Calu3 (cell line): ENCODE results near the gene EXD3. TPM values are rescaled to one million over a fixed set of nuclear protein-coding genes. Genes with fewer than 3 reads are reported as not detected.
"Not testable (repeated sequence)": the region's sequence is repeated elsewhere in the genome, so short reads cannot be mapped to it uniquely, and the experiment has no call there.

Experiments used
- BruUV-seq: library from RNA; stranded (reverse); fragments of 400-500 nt; replicated peaks from 2 replicates; lab custom pipeline; 2021; lab: Mats Ljungman, UMichigan
- CTCF ChIA-PET: fragments of 300-600 bp; sonication (Branson Sonifier 250); formaldehyde crosslinking; loops from one replicate; lab custom pipeline; 2022; ENCODE audit warnings: antibody characterized with exemption; lab: Charles Lee
- DNase-seq: peaks from one replicate; pipeline ENCODE4 v3.0.0; 2022
- H3K27ac Mint-ChIP-seq: one replicate; pipeline ENCODE4 v1.8.0; 2022; ENCODE audit warnings: mixed read lengths; ENCODE audit not compliant: unreplicated experiment
- H3K27me3 Mint-ChIP-seq: one replicate; pipeline ENCODE4 v1.8.0; 2022; ENCODE audit warnings: mixed read lengths; ENCODE audit not compliant: unreplicated experiment
- H3K36me3 Mint-ChIP-seq: one replicate; pipeline ENCODE4 v1.8.0; 2022; ENCODE audit warnings: mild to moderate bottlenecking, moderate library complexity, mixed read lengths; ENCODE audit not compliant: insufficient read depth, unreplicated experiment
- H3K4me1 Mint-ChIP-seq: one replicate; pipeline ENCODE4 v1.8.0; 2022; ENCODE audit warnings: mild to moderate bottlenecking, low read depth, mixed read lengths; ENCODE audit not compliant: unreplicated experiment
- H3K4me3 Mint-ChIP-seq: one replicate; pipeline ENCODE4 v1.8.0; 2022; ENCODE audit warnings: mild to moderate bottlenecking, low read depth, moderate library complexity, mixed read lengths; ENCODE audit not compliant: unreplicated experiment
- H3K9me3 Mint-ChIP-seq: one replicate; pipeline ENCODE4 v1.8.0; 2022; ENCODE audit warnings: low read depth, mixed read lengths; ENCODE audit not compliant: unreplicated experiment
- intact Hi-C: fragments of 100-400 bp; cut with micrococcal nuclease; formaldehyde crosslinking; loops from one replicate; pipeline ENCODE4 v1.10.0; 2022; ENCODE audit not compliant: unreplicated experiment
- total RNA-seq: library from RNA; stranded (reverse); gene quantifications from 2 replicates; pipeline ENCODE4 v1.2.3, GENCODE V29; 2022
- TF ChIP-seq, protein P1 (sequence below): fragments of 200-600 bp; IDR thresholded peaks from one replicate; pipeline ENCODE4 v1.8.0; 2022; ENCODE audit warnings: antibody characterized with exemption; ENCODE audit not compliant: unreplicated experiment

EXD3 gene
- total RNA-seq, 1 experiment from 2014 or later = 13.2 TPM

DNA sequence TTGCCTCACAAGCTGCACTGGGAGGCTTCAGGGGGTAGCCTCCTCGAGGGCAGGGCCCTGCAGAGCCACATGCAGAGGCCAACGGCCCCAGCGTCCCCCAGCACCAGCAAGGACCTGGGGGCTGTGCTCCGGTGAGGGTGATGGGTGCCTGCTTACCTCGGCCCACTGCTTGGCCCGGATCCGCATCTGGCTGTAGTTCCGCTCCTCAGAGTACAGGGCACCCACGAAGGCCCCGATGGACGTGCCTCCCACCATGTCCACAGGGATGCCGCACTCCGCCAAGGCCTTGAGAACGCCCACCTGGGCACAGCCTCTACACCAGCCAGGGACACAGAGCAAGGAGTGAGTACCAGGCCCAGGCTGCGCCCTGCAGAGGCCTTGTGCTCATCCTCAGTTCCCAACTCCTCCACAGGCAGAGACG lies 44.2 kb upstream of the EXD3 start:
- no peaks in the 10 kb centered on the region for H3K4me1 Mint-ChIP-seq
- DNase-seq = no peak
- no peak overlapping the region for H3K4me3 Mint-ChIP-seq
- intact Hi-C loops = no loop called here
- no peak overlapping the region for H3K27ac Mint-ChIP-seq
- TF ChIP-seq, protein P1, sequence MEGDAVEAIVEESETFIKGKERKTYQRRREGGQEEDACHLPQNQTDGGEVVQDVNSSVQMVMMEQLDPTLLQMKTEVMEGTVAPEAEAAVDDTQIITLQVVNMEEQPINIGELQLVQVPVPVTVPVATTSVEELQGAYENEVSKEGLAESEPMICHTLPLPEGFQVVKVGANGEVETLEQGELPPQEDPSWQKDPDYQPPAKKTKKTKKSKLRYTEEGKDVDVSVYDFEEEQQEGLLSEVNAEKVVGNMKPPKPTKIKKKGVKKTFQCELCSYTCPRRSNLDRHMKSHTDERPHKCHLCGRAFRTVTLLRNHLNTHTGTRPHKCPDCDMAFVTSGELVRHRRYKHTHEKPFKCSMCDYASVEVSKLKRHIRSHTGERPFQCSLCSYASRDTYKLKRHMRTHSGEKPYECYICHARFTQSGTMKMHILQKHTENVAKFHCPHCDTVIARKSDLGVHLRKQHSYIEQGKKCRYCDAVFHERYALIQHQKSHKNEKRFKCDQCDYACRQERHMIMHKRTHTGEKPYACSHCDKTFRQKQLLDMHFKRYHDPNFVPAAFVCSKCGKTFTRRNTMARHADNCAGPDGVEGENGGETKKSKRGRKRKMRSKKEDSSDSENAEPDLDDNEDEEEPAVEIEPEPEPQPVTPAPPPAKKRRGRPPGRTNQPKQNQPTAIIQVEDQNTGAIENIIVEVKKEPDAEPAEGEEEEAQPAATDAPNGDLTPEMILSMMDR = no peak
- CTCF ChIA-PET = no interaction called here
- no peaks in the 10 kb centered on the region for H3K9me3 Mint-ChIP-seq
- peaks cover 5% of the 10 kb centered on the region for H3K36me3 Mint-ChIP-seq
- no TSS peak for BruUV-seq
- peaks cover 32% of the 10 kb centered on the region for H3K27me3 Mint-ChIP-seq

- H3K4me1 Mint-ChIP-seq, intact Hi-C loops, BruUV-seq, H3K36me3 Mint-ChIP-seq, H3K27ac Mint-ChIP-seq, H3K4me3 Mint-ChIP-seq, H3K9me3 Mint-ChIP-seq, CTCF ChIA-PET, DNase-seq: not testable (repeated sequence)
- H3K27me3 Mint-ChIP-seq = peaks cover 32% of the 10 kb centered on the region
Measured at GRCh38 chr9:137466389-137467085, 43.6 kb upstream of the EXD3 start.

GRCh38 chr9:137465720-137466388 lies 42.9 kb upstream of the EXD3 start:
- CTCF ChIA-PET = no interaction called here
- intact Hi-C loops = no loop called here
- no TSS peak for BruUV-seq
- Mint-ChIP-seq H3K27ac (no peak overlapping the region), H3K4me1 (no peaks in the 10 kb centered on the region), H3K36me3 (peaks cover 5% of the 10 kb centered on the region), H3K9me3 (no peaks in the 10 kb centered on the region), H3K27me3 (peaks cover 27% of the 10 kb centered on the region), H3K4me3 (no peak overlapping the region)
- TF ChIP-seq, protein P1 = no peak
- DNase-seq = no peak

DNA sequence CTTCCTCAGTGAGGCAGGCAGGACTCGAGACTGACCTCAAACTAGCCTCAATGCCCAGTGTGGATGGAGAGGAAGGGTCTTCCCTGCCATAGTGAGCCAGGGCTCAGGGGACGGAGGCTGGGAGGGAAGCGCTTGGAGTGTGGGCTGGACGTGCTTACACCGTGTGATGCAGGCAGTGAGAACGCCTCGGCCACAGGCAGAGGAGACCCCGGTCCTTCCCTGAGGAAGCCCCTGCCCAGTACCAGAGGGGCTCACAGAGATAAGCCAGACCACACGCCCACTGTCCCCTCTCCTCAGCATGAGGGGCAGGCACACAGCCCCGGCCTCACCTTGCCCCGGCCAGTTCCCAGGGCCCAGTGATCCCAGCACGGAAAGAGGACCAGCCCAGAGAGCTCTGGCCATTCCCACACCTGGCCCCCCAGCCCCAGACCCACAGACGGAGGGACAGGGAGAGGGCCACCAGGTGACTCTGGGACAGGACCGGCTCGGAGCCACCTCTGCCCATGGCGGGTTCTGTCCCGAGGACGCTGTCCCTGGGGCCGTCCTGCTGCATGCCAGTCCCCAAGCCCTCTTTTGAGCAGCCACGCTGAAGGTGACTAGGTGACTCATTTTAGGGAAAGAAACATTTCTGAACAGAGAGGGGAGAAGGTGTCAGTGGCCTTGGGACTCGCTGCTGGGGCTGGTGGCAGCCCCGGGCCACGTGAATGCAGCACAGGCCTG lies 42.2 kb upstream of the EXD3 start:
- BruUV-seq = no TSS peak
- CTCF ChIA-PET = no interaction called here
- no peak overlapping the region for H3K27ac Mint-ChIP-seq
- no peaks in the 10 kb centered on the region for H3K4me1 Mint-ChIP-seq
- peaks cover 5% of the 10 kb centered on the region for H3K36me3 Mint-ChIP-seq
- no peaks in the 10 kb centered on the region for H3K9me3 Mint-ChIP-seq
- TF ChIP-seq, protein P1 = no peak
- peaks cover 20% of the 10 kb centered on the region for H3K27me3 Mint-ChIP-seq
- intact Hi-C loops = no loop called here
- H3K4me3 Mint-ChIP-seq = no peak overlapping the region
- DNase-seq = no peak
